A549 (cell line): Measurements from ENCODE around the gene IPO8. TPM values are rescaled to one million over a fixed set of nuclear protein-coding genes. Genes with fewer than 3 reads are reported as not detected.
A peak's percentile ranks its signal among the peaks of the same experiment; 100 is the strongest.
"Not testable (repeated sequence)": the region's sequence is repeated elsewhere in the genome, so short reads cannot be mapped to it uniquely, and the experiment has no call there.

Experiments
- ATAC-seq, 2 experiments: fragments of 200-7000 bp in 1 of 2; fragments of >200 bp in 1 of 2; cut with Nextera tagmentation in 1 of 2; cut with Tn5 transposase in 1 of 2; 3 replicates each; pipeline versions ENCODE4 v1.8.0 to v1.9.1; 2018 to 2020; ENCODE audit warnings: mild to moderate bottlenecking in 1 of 2, moderate library complexity in 1 of 2
- CTCF ChIA-PET: fragments of 300-600 bp; sonication (Branson Sonifier 250); formaldehyde crosslinking; extraction: SDS; loops from one replicate; lab custom pipeline; 2021; ENCODE audit warnings: antibody characterized with exemption, inconsistent platforms; lab: Yijun Ruan, JAX
- POLR2A ChIA-PET: fragments of 350-600 bp; formaldehyde crosslinking; extraction: SDS; loops from one replicate; lab custom pipeline; 2021; ENCODE audit warnings: antibody characterized with exemption, inconsistent platforms; lab: Yijun Ruan, JAX
- DNase-seq, 2 experiments: peaks; one replicate each; pipeline versions ENCODE4 v3.0.0 to v3.0.0-alpha.2; 2011 to 2016; ENCODE audit warnings: low read depth in 1 of 2, low spot score in 1 of 2
- FAIRE-seq: peaks from 2 replicates; lab custom pipeline; 2011; peaks lifted over from hg19 to GRCh38; lab: Jason Lieb, UNC
- H3K27ac ChIP-seq, 2 experiments: fragments of >200 bp; sonication (Bioruptor Twin); formaldehyde crosslinking; 3 replicates each; pipeline ENCODE4 v1.5.1; 2016 to 2017
- H3K4me1 ChIP-seq: fragments of >200 bp; sonication (Bioruptor Twin); formaldehyde crosslinking; 3 replicates; pipeline ENCODE4 v1.6.1; 2016
- H3K4me2 ChIP-seq: fragments of >200 bp; sonication (Bioruptor Twin); formaldehyde crosslinking; 3 replicates; pipeline ENCODE4 v1.6.1; 2016
- H3K4me3 ChIP-seq: fragments of >200 bp; sonication (Bioruptor Twin); formaldehyde crosslinking; 3 replicates; pipeline ENCODE4 v1.5.1; 2016
- H3K9me3 ChIP-seq: fragments of >200 bp; sonication (Bioruptor Twin); formaldehyde crosslinking; 3 replicates; pipeline ENCODE4 v1.6.1; 2016
- BCL3 ChIP-seq: fragments of >200 bp; sonication (Bioruptor Twin); formaldehyde crosslinking; IDR thresholded peaks from 3 replicates; pipeline ENCODE4 v1.6.1; 2016
- E2F6 ChIP-seq: IDR thresholded peaks from 2 replicates; pipeline ENCODE4 v1.6.1; 2012; ENCODE audit warnings: low read depth, borderline replicate concordance
- EHMT2 ChIP-seq: fragments of 200-600 bp; sonication (generic); IDR thresholded peaks from 2 replicates; pipeline ENCODE4 v1.6.1; 2016; ENCODE audit warnings: antibody characterized with exemption, low read depth, mild to moderate bottlenecking, moderate library complexity
- ELK1 ChIP-seq: fragments of 150-350 bp; IDR thresholded peaks from 2 replicates; pipeline ENCODE4 v1.6.1; 2014; ENCODE audit warnings: low read depth, mild to moderate bottlenecking, low read length
- FOSB ChIP-seq: fragments of 250-450 bp; sonication (Bioruptor Pico); IDR thresholded peaks from 2 replicates; pipeline ENCODE4 v1.5.0; 2020; ENCODE audit warnings: mild to moderate bottlenecking, moderate library complexity
- GATA3 ChIP-seq: IDR thresholded peaks from 2 replicates; pipeline ENCODE4 v1.6.1; 2012; ENCODE audit warnings: borderline replicate concordance
- HEYL ChIP-seq: fragments of 250-450 bp; sonication (Bioruptor Pico); IDR thresholded peaks from 2 replicates; pipeline ENCODE4 v1.8.0; 2021; ENCODE audit warnings: mild to moderate bottlenecking, moderate library complexity
- HOXA7 ChIP-seq: fragments of 250-450 bp; sonication (Bioruptor Pico); IDR thresholded peaks from 2 replicates; pipeline ENCODE4 v1.5.0; 2020; ENCODE audit warnings: mild to moderate bottlenecking, moderate library complexity
- HOXB13 ChIP-seq: fragments of 250-450 bp; sonication (Bioruptor Pico); IDR thresholded peaks from 2 replicates; pipeline ENCODE4 v1.5.0; 2020; ENCODE audit warnings: low read depth, mild to moderate bottlenecking, moderate library complexity
- HOXB5 ChIP-seq: fragments of 250-450 bp; sonication (Bioruptor Pico); IDR thresholded peaks from 2 replicates; pipeline ENCODE4 v1.5.0; 2020; ENCODE audit warnings: mild to moderate bottlenecking, moderate library complexity
- KDM1A ChIP-seq: fragments of 200-600 bp; sonication (generic); IDR thresholded peaks from 2 replicates; pipeline ENCODE4 v1.6.1; 2016; ENCODE audit warnings: low read depth, mild to moderate bottlenecking
- MAX ChIP-seq: IDR thresholded peaks from 2 replicates; pipeline ENCODE4 v1.6.1; 2012
- MAZ ChIP-seq: fragments of 150-350 bp; IDR thresholded peaks from 2 replicates; pipeline ENCODE4 v1.6.1; 2014; ENCODE audit warnings: antibody characterized with exemption, low read depth, low read length, borderline replicate concordance
- MYC ChIP-seq: IDR thresholded peaks from 2 replicates; pipeline ENCODE4 v1.6.1; 2012; ENCODE audit warnings: mild to moderate bottlenecking, inconsistent platforms, low read length, improper control_type of control experiment, borderline replicate concordance
- NFE2L2 ChIP-seq: fragments of 150-350 bp; conservative IDR thresholded peaks from 2 replicates; pipeline ENCODE4 v1.6.1; 2014; ENCODE audit warnings: low read length
- NPAS2 ChIP-seq: fragments of 250-450 bp; sonication (Bioruptor Pico); IDR thresholded peaks from 2 replicates; pipeline ENCODE4 v1.8.0; 2022; ENCODE audit warnings: mild to moderate bottlenecking, moderate library complexity, borderline replicate concordance
- NR3C1 ChIP-seq: fragments of >200 bp; sonication (Bioruptor Twin); formaldehyde crosslinking; IDR thresholded peaks from 3 replicates; pipeline ENCODE4 v1.6.1; 2017
- PHF8 ChIP-seq: fragments of 200-600 bp; sonication (generic); IDR thresholded peaks from 2 replicates; pipeline ENCODE4 v1.6.1; 2016; ENCODE audit warnings: low read depth, mild to moderate bottlenecking, antibody characterized with exemption, moderate library complexity, borderline replicate concordance
- RNF2 ChIP-seq: fragments of 200-600 bp; sonication (generic); IDR thresholded peaks from 2 replicates; pipeline ENCODE4 v1.6.1; 2016; ENCODE audit warnings: low read depth, mild to moderate bottlenecking, antibody characterized with exemption, moderate library complexity, borderline replicate concordance
- TFCP2L1 ChIP-seq: fragments of 250-450 bp; sonication (Bioruptor Pico); IDR thresholded peaks from 2 replicates; pipeline ENCODE4 v1.5.0; 2021; ENCODE audit warnings: mild to moderate bottlenecking
- ZC3H11A ChIP-seq: fragments of 450-650 bp; IDR thresholded peaks from 2 replicates; pipeline ENCODE4 v1.6.1; 2014; ENCODE audit warnings: antibody characterized with exemption, mild to moderate bottlenecking
- ZFP36 ChIP-seq: fragments of 450-650 bp; IDR thresholded peaks from 2 replicates; pipeline ENCODE4 v1.6.1; 2014; ENCODE audit warnings: borderline replicate concordance; ENCODE audit not compliant: partially characterized antibody
- WGBS: methylation state at CpG from one replicate; pipeline ENCODE4 v1.1.6; 2017; ENCODE audit errors: missing lambda C conversion rate; 5-methylcytosine and 5-hydroxymethylcytosine counted together
- polyA plus RNA-seq, 4 experiments: library from polyadenylated mRNA; depleted of rRNA in 3 of 4; stranded (reverse); fragments of >200 nt; fragmentation: RNase III in 1 of 4; extraction: RNeasy Plus Mini Kit Qiagen cat#74134 plus additional on column Dnase treatment in 1 of 4; gene quantifications; 2 replicates in 3 of 4; 3 replicates in 1 of 4; pipeline ENCODE4 v1.2.3, GENCODE V29; 2011 to 2017

The IPO8 gene
- polyA plus RNA-seq, 2 of the 4 experiments (the other 2 are of a cell fraction): 23.1 to 31.8 TPM

GRCh38 chr12:30622509-30622908, 73.2 kb downstream of the IPO8 start:
- Histone ChIP-seq H3K4me1 (no peaks in the 10 kb centered on the region), H3K9me3 (no peaks in the 10 kb centered on the region), H3K4me3 (no peak overlapping the region), H3K4me2 (no peak overlapping the region), H3K27ac (no peak overlapping the region)
- ATAC-seq (no peak), FAIRE-seq (no peak), DNase-seq (peak in 1 of 2 experiments; percentile 13)
- TF ChIP-seq ELK1: no peak
- no peak for TF ChIP-seq GATA3
- TF ChIP-seq MAZ: no peak
- TF ChIP-seq NPAS2: no peak
- TF ChIP-seq HOXB5: no peak
- TF ChIP-seq HEYL: no peak
- no peak for TF ChIP-seq RNF2
- no peak for TF ChIP-seq HOXB13 (CRISPR knock-in tag)
- TF ChIP-seq PHF8: no peak
- TF ChIP-seq E2F6: no peak
- no peak for TF ChIP-seq EHMT2
- ChIA-PET POLR2A (interaction anchor here (0.7 kb wide), 1 partner anchor 173 kb away, joined by 3 read pairs; no protein-coding TSS in a partner anchor), CTCF (interaction anchor here (1.4 kb wide), 1 partner anchor 45 kb away, joined by 3 read pairs; no protein-coding TSS in a partner anchor)
- 39% methylated on average over 1 of the region's 1 CpG for WGBS

- H3K4me3 ChIP-seq, ATAC-seq: not testable (repeated sequence)
- CTCF ChIA-PET: interaction anchor here (1.4 kb wide), 1 partner anchor 46 kb away, joined by 3 read pairs; no protein-coding TSS in a partner anchor
Measured at GRCh38 chr12:30621663-30622241, 73.9 kb downstream of the IPO8 start.

GRCh38 chr12:30617346-30618016, 78.2 kb downstream of the IPO8 start:
- TF ChIP-seq RNF2 (no peak), HOXA7 (CRISPR knock-in tag) (no peak), E2F6 (no peak), MYC (no peak), MAX (no peak), HOXB5 (no peak), NR3C1 (no peak), FOSB (CRISPR knock-in tag) (no peak), NFE2L2 (no peak), ZC3H11A (no peak), ZFP36 (no peak), KDM1A (no peak), BCL3 (no peak), TFCP2L1 (CRISPR knock-in tag) (no peak)
- H3K4me1 ChIP-seq: no peaks in the 10 kb centered on the region
- 71% methylated on average over 5 of the region's 5 CpGs for WGBS
- CTCF ChIA-PET: interaction anchor here (1.0 kb wide), 1 partner anchor 10 kb away, joined by 3 read pairs; no protein-coding TSS in a partner anchor
- POLR2A ChIA-PET: no interaction called here
- FAIRE-seq (no peak), ATAC-seq (no peak), DNase-seq (no peak)
- no peak overlapping the region for H3K27ac ChIP-seq
- H3K4me2 ChIP-seq: no peak overlapping the region
- H3K4me3 ChIP-seq: no peak overlapping the region
- H3K9me3 ChIP-seq: no peaks in the 10 kb centered on the region

More at GRCh38 chr12:30621663-30622241, 73.9 kb downstream of the IPO8 start:
- 94% methylated on average over 4 of the region's 4 CpGs for WGBS
- POLR2A ChIA-PET: interaction anchor here (0.7 kb wide), 1 partner anchor 174 kb away, joined by 3 read pairs; no protein-coding TSS in a partner anchor
- not testable (repeated sequence) for H3K27ac ChIP-seq, H3K4me1 ChIP-seq, H3K9me3 ChIP-seq, H3K4me2 ChIP-seq, DNase-seq, FAIRE-seq
